ENCODE results near the gene TTC14. TPM values are rescaled to one million over a fixed set of nuclear protein-coding genes. Genes with fewer than 3 reads are reported as not detected.

Gene TTC14
- polyA plus RNA-seq, 1 donor from 2014 or later: 163 TPM

DNA sequence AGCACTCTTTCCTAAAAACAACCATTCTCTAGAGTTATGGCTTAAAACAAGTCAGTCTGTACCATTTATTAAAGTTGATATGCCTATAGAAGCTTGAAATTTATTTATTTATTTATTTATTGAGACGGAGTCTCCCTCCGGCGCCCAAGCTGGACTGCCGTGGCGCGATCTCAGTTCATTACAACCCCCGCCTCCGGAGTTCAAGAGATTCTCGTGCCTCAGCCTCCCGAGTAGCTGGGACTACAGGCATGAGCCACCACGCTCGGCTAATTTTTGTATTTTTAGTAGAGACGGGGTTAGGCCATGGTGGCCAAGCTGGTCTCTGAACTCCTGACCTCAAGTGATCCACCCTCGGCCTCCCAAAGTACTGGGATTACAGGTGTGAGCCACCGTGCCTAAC is 1.5 kb upstream of the TTC14 start:
- Histone ChIP-seq H2AFZ (ENCODE audit: low read depth, low read length) (no peak overlapping the region), H3K9ac (ENCODE audit: low read length) (no peak overlapping the region), H3K27ac (ENCODE audit: low read length) (no peak overlapping the region), H3K9me2 (ENCODE audit: insufficient read depth, low read length) (no peaks in the 10 kb centered on the region), H3K4me2 (ENCODE audit: low read length) (no peak overlapping the region), H3K4me3 (ENCODE audit: low read length) (no peak overlapping the region), H3K36me3 (ENCODE audit: insufficient read depth, low read length) (no peaks in the 10 kb centered on the region), H3K79me2 (replicated peaks; ENCODE audit: insufficient read depth, low read length) (peaks cover 22% of the 10 kb centered on the region), H4K20me1 (ENCODE audit: insufficient read depth) (no peaks in the 10 kb centered on the region), H3K9me3 (ENCODE audit: low read length) (no peaks in the 10 kb centered on the region), H3K27me3 (ENCODE audit: insufficient read depth, low read depth, low read length) (no peaks in the 10 kb centered on the region), H3F3A (ENCODE audit: insufficient read depth, low read length, poor library complexity, severe bottlenecking) (no peaks in the 10 kb centered on the region)
- TF ChIP-seq TAF1 (IDR thresholded peaks at IDR 0.05; ENCODE audit: low read depth) (no peak), RAD21 (conservative IDR thresholded peaks at IDR 0.05) (no peak), EZH2 (IDR thresholded peaks at IDR 0.05; ENCODE audit: borderline replicate concordance, insufficient read depth, low read length, poor library complexity, severe bottlenecking) (no peak), MXI1 (conservative IDR thresholded peaks at IDR 0.05; ENCODE audit: poor library complexity, severe bottlenecking) (no peak), POLR2AphosphoS5 (IDR thresholded peaks at IDR 0.05) (no peak), SMC3 (conservative IDR thresholded peaks at IDR 0.05; ENCODE audit: poor library complexity) (no peak), EP300 (conservative IDR thresholded peaks at IDR 0.05; ENCODE audit: poor library complexity, severe bottlenecking) (no peak)
- TF ChIP-seq, protein P1, sequence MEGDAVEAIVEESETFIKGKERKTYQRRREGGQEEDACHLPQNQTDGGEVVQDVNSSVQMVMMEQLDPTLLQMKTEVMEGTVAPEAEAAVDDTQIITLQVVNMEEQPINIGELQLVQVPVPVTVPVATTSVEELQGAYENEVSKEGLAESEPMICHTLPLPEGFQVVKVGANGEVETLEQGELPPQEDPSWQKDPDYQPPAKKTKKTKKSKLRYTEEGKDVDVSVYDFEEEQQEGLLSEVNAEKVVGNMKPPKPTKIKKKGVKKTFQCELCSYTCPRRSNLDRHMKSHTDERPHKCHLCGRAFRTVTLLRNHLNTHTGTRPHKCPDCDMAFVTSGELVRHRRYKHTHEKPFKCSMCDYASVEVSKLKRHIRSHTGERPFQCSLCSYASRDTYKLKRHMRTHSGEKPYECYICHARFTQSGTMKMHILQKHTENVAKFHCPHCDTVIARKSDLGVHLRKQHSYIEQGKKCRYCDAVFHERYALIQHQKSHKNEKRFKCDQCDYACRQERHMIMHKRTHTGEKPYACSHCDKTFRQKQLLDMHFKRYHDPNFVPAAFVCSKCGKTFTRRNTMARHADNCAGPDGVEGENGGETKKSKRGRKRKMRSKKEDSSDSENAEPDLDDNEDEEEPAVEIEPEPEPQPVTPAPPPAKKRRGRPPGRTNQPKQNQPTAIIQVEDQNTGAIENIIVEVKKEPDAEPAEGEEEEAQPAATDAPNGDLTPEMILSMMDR (IDR thresholded peaks at IDR 0.05; ENCODE audit: poor library complexity, severe bottlenecking): no peak
- TF ChIP-seq, protein P2, sequence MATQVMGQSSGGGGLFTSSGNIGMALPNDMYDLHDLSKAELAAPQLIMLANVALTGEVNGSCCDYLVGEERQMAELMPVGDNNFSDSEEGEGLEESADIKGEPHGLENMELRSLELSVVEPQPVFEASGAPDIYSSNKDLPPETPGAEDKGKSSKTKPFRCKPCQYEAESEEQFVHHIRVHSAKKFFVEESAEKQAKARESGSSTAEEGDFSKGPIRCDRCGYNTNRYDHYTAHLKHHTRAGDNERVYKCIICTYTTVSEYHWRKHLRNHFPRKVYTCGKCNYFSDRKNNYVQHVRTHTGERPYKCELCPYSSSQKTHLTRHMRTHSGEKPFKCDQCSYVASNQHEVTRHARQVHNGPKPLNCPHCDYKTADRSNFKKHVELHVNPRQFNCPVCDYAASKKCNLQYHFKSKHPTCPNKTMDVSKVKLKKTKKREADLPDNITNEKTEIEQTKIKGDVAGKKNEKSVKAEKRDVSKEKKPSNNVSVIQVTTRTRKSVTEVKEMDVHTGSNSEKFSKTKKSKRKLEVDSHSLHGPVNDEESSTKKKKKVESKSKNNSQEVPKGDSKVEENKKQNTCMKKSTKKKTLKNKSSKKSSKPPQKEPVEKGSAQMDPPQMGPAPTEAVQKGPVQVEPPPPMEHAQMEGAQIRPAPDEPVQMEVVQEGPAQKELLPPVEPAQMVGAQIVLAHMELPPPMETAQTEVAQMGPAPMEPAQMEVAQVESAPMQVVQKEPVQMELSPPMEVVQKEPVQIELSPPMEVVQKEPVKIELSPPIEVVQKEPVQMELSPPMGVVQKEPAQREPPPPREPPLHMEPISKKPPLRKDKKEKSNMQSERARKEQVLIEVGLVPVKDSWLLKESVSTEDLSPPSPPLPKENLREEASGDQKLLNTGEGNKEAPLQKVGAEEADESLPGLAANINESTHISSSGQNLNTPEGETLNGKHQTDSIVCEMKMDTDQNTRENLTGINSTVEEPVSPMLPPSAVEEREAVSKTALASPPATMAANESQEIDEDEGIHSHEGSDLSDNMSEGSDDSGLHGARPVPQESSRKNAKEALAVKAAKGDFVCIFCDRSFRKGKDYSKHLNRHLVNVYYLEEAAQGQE (IDR thresholded peaks at IDR 0.05; ENCODE audit: borderline replicate concordance): no peak

DNA sequence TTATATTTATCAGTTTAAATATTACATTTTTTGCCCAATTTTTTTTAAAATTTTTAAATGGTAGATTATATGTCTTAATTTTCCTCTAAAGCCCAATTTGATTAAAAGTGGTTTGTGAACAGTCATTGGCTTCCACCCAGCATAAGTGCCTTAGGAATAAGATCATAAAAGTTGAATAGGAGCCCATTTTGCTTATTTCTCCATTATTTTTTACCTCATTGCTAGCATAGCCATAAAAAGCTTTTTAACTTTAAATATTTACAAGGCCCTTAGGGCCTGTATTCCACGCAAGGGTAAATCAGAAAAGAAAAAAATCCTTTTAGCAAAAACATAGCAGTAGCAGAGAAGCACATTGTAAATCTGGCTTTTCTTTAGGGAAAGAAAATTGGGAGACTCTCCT is 9.0 kb downstream of the TTC14 start:
- H3K27me3 ChIP-seq (ENCODE audit: insufficient read depth, low read depth, low read length): no peaks in the 10 kb centered on the region
- no peaks in the 10 kb centered on the region for H4K20me1 ChIP-seq (ENCODE audit: insufficient read depth)
- H3K79me2 ChIP-seq (replicated peaks; ENCODE audit: insufficient read depth, low read length): no peaks in the 10 kb centered on the region
- no peak overlapping the region for H3K9ac ChIP-seq (ENCODE audit: low read length)
- H3K27ac ChIP-seq (ENCODE audit: low read length): no peak overlapping the region
- no peak overlapping the region for H2AFZ ChIP-seq (ENCODE audit: low read depth, low read length)
- no peak overlapping the region for H3K4me3 ChIP-seq (ENCODE audit: low read length)
- peaks cover 10% of the 10 kb centered on the region for H3K36me3 ChIP-seq (ENCODE audit: insufficient read depth, low read length)
- H3K9me2 ChIP-seq (ENCODE audit: insufficient read depth, low read length): no peaks in the 10 kb centered on the region
- H3F3A ChIP-seq (ENCODE audit: insufficient read depth, low read length, poor library complexity, severe bottlenecking): no peaks in the 10 kb centered on the region
- H3K4me2 ChIP-seq (ENCODE audit: low read length): no peak overlapping the region
- TF ChIP-seq, protein P2 (IDR thresholded peaks at IDR 0.05; ENCODE audit: borderline replicate concordance): no peak
- no peak for TF ChIP-seq SMC3 (conservative IDR thresholded peaks at IDR 0.05; ENCODE audit: poor library complexity)
- no peak for TF ChIP-seq TAF1 (IDR thresholded peaks at IDR 0.05; ENCODE audit: low read depth)
- TF ChIP-seq MXI1 (conservative IDR thresholded peaks at IDR 0.05; ENCODE audit: poor library complexity, severe bottlenecking): no peak
- TF ChIP-seq, protein P1 (IDR thresholded peaks at IDR 0.05; ENCODE audit: poor library complexity, severe bottlenecking): no peak
- no peak for TF ChIP-seq POLR2AphosphoS5 (IDR thresholded peaks at IDR 0.05)
- no peak for TF ChIP-seq EZH2 (IDR thresholded peaks at IDR 0.05; ENCODE audit: borderline replicate concordance, insufficient read depth, low read length, poor library complexity, severe bottlenecking)
- TF ChIP-seq EP300 (conservative IDR thresholded peaks at IDR 0.05; ENCODE audit: poor library complexity, severe bottlenecking): no peak
- no peak for TF ChIP-seq RAD21 (conservative IDR thresholded peaks at IDR 0.05)
- H3K9me3 ChIP-seq (ENCODE audit: low read length): no peaks in the 10 kb centered on the region
